HEK293 (cell line): ENCODE data around the gene KRTAP10-7.
A peak's percentile ranks its signal among the peaks of the same experiment; 100 is the strongest.

Experiments
- CTCF ChIA-PET: fragments of 350-600 bp; formaldehyde crosslinking; extraction: SDS; loops from one replicate; lab custom pipeline; 2021; ENCODE audit warnings: antibody characterized with exemption; lab: Yijun Ruan, JAX
- POLR2A ChIA-PET: fragments of 300-600 bp; formaldehyde crosslinking; extraction: SDS; loops from one replicate; lab custom pipeline; 2020; ENCODE audit warnings: antibody characterized with exemption, inconsistent platforms; lab: Yijun Ruan, JAX
- H3K27ac ChIP-seq: fragments of 200-500 bp; sonication (Bioruptor generic); 2 replicates; pipeline ENCODE4 v1.5.1; 2014; ENCODE audit warnings: low read depth, low read length, control low read depth, inconsistent platforms; ENCODE audit errors: extremely low read depth
- H3K36me3 ChIP-seq, 2 experiments: fragments of 200-500 bp in 1 of 2; sonication (Bioruptor generic) in 1 of 2; 1 replicate in 1 of 2; 2 replicates in 1 of 2; pipeline ENCODE4 v1.5.1; 2014 to 2017; ENCODE audit warnings: inconsistent platforms in 2 of 2, low read length in 2 of 2; ENCODE audit not compliant: control insufficient read depth in 2 of 2, insufficient read depth in 1 of 2
- H3K4me1 ChIP-seq: fragments of 200-500 bp; sonication (Bioruptor generic); 2 replicates; pipeline ENCODE4 v1.5.1; 2014; ENCODE audit warnings: mild to moderate bottlenecking, low read length, inconsistent platforms; ENCODE audit not compliant: control insufficient read depth, insufficient read depth
- H3K4me3 ChIP-seq: 2 replicates; pipeline ENCODE4 v1.5.1; 2011; ENCODE audit warnings: low read depth, mild to moderate bottlenecking, control low read depth, low read length, moderate library complexity
- H3K9me3 ChIP-seq: fragments of 200-500 bp; sonication (Bioruptor generic); 2 replicates; pipeline ENCODE4 v1.5.1; 2014; ENCODE audit warnings: low read depth, low read length, inconsistent platforms; ENCODE audit not compliant: control insufficient read depth, insufficient read depth
- KLF1 ChIP-seq: fragments of 450-650 bp; formaldehyde crosslinking; IDR thresholded peaks from 2 replicates; pipeline ENCODE4 v1.5.1; 2016; ENCODE audit warnings: missing biosample characterization, missing genetic modification characterization
- MEIS1 ChIP-seq: sonication (generic); formaldehyde crosslinking; IDR thresholded peaks from 2 replicates; pipeline ENCODE4 v1.8.1; 2022; ENCODE audit warnings: missing genetic modification reagents, mild to moderate bottlenecking, borderline replicate concordance
- PRDM10 ChIP-seq: fragments of 450-650 bp; formaldehyde crosslinking; IDR thresholded peaks from 2 replicates; pipeline ENCODE4 v1.5.1; 2016; ENCODE audit warnings: missing biosample characterization, missing genetic modification characterization
- SETDB1 ChIP-seq: IDR thresholded peaks from one replicate; pipeline ENCODE4 v1.6.1; 2017; ENCODE audit warnings: mild to moderate bottlenecking, low read length, moderate library complexity, mixed read lengths; ENCODE audit not compliant: insufficient read length
- ZFP41 ChIP-seq: fragments of 450-650 bp; formaldehyde crosslinking; IDR thresholded peaks from 2 replicates; pipeline ENCODE4 v1.5.1; 2016; ENCODE audit warnings: missing biosample characterization, missing genetic modification characterization, borderline replicate concordance
- ZNF155 ChIP-seq: fragments of 450-650 bp; formaldehyde crosslinking; IDR thresholded peaks from 2 replicates; pipeline ENCODE4 v1.5.1; 2016; ENCODE audit warnings: missing biosample characterization, missing genetic modification characterization
- ZNF175 ChIP-seq: fragments of 450-650 bp; formaldehyde crosslinking; IDR thresholded peaks from 2 replicates; pipeline ENCODE4 v1.5.1; 2016; ENCODE audit warnings: missing biosample characterization, missing genetic modification characterization
- ZNF211 ChIP-seq: fragments of 450-650 bp; formaldehyde crosslinking; IDR thresholded peaks from 2 replicates; pipeline ENCODE4 v1.5.1; 2016; ENCODE audit warnings: low read depth, missing biosample characterization, missing genetic modification characterization
- ZNF280C ChIP-seq: fragments of 450-650 bp; formaldehyde crosslinking; IDR thresholded peaks from 2 replicates; pipeline ENCODE4 v1.5.1; 2016; ENCODE audit warnings: missing biosample characterization, missing genetic modification characterization
- ZNF37A ChIP-seq: fragments of 450-650 bp; IDR thresholded peaks from 2 replicates; pipeline ENCODE4 v1.5.1; 2018; ENCODE audit warnings: missing biosample characterization, missing genetic modification characterization
- ZNF548 ChIP-seq: fragments of 450-650 bp; formaldehyde crosslinking; IDR thresholded peaks from 2 replicates; pipeline ENCODE4 v1.5.1; 2016; ENCODE audit warnings: missing biosample characterization, missing genetic modification characterization
- ZNF561 ChIP-seq: fragments of 450-650 bp; IDR thresholded peaks from 2 replicates; pipeline ENCODE4 v1.5.1; 2018; ENCODE audit warnings: missing biosample characterization, missing genetic modification characterization, borderline replicate concordance
- ZNF670 ChIP-seq: fragments of 450-650 bp; formaldehyde crosslinking; IDR thresholded peaks from 2 replicates; pipeline ENCODE4 v1.5.1; 2016; ENCODE audit warnings: missing biosample characterization, missing genetic modification characterization, low read depth
- ZNF701 ChIP-seq: fragments of 450-650 bp; formaldehyde crosslinking; IDR thresholded peaks from 2 replicates; pipeline ENCODE4 v1.5.1; 2016; ENCODE audit warnings: missing biosample characterization, missing genetic modification characterization

The KRTAP10-7 gene

GRCh38 chr21:44592446-44593311, 7.7 kb upstream of the KRTAP10-7 start, which contains the start of gene KRTAP10-6:
Gene KRTAP10-6 (minus strand): TSS chr21:44592505. CDS start chr21:44592484, 21 bp downstream.
- Histone ChIP-seq H3K36me3 (no peaks in the 10 kb centered on the region), H3K4me1 (no peaks in the 10 kb centered on the region), H3K27ac (no peak within 1 kb of the TSS), H3K4me3 (no peak within 1 kb of the TSS), H3K9me3 (no peaks in the 10 kb centered on the region)
- TF ChIP-seq ZNF561 (no peak), ZFP41 (tag by site-specific recombination) (no peak), ZNF37A (no peak), ZNF155 (tag by site-specific recombination) (no peak), ZNF548 (tag by site-specific recombination) (no peak), SETDB1 (no peak), MEIS1 (CRISPR knock-in tag) (no peak), ZNF175 (tag by site-specific recombination) (no peak)
- ChIA-PET POLR2A (no interaction called here), CTCF (no interaction called here)

- H3K27ac ChIP-seq: no peak overlapping the region
- TF ChIP-seq ZNF701 (tag by site-specific recombination): no peak
- 0 out of 2 replicates have a peak, but pooled peaks have one; percentile 17 for TF ChIP-seq PRDM10
- TF ChIP-seq SETDB1: peak; percentile 20
- no peak for TF ChIP-seq ZNF280C (tag by site-specific recombination)
- TF ChIP-seq ZNF670 (tag by site-specific recombination): peak; percentile 74; the same call in 1 of the 2 replicates
- TF ChIP-seq, all 188 proteins: peak for 3
- ChIA-PET POLR2A (no interaction called here), CTCF (no interaction called here)
- H3K4me1 ChIP-seq: no peaks in the 10 kb centered on the region
- no peaks in the 10 kb centered on the region for H3K9me3 ChIP-seq
- H3K4me3 ChIP-seq: no peak overlapping the region
- H3K36me3 ChIP-seq: no peaks in the 10 kb centered on the region
These were observed 6.6 kb upstream of the KRTAP10-7 start for GRCh38 chr21:44593598-44594405.

GRCh38 chr21:44594406-44594916, 5.9 kb upstream of the KRTAP10-7 start:
- no peaks in the 10 kb centered on the region for H3K4me1 ChIP-seq
- CTCF ChIA-PET: no interaction called here
- no peak overlapping the region for H3K4me3 ChIP-seq
- H3K9me3 ChIP-seq: no peaks in the 10 kb centered on the region
- TF ChIP-seq ZNF211 (no peak), KLF1 (tag by site-specific recombination) (0 out of 2 replicates have a peak, but pooled peaks have one; percentile 39)
- POLR2A ChIA-PET: no interaction called here
- no peaks in the 10 kb centered on the region for H3K36me3 ChIP-seq
- H3K27ac ChIP-seq: no peak overlapping the region
